Neural progenitor cell (in vitro differentiated cells): ENCODE results near the gene URB1.

Experiments used
- CTCF ChIP-seq: fragments of 200-600 bp; sonication (generic); IDR thresholded peaks from 2 replicates; pipeline ENCODE4 v1.5.1; 2017; ENCODE audit warnings: antibody characterized with exemption, mild to moderate bottlenecking
- EZH2 ChIP-seq: fragments of 200-600 bp; sonication (generic); IDR thresholded peaks from 2 replicates; pipeline ENCODE4 v1.6.1; 2017; ENCODE audit warnings: antibody characterized with exemption, mild to moderate bottlenecking, moderate library complexity

- no peak for TF ChIP-seq CTCF
- TF ChIP-seq EZH2 = no peak
Observed at GRCh38 chr21:32298148-32298559, 94.7 kb downstream of the URB1 start.
